OCI-LY1 (cell line): ENCODE results near the gene TMA7B.

Source experiments
- CTCF ChIP-seq: fragments of 200-600 bp; sonication (generic), shearing (Covaris generic); IDR thresholded peaks from 2 replicates; pipeline ENCODE4 v1.5.1; 2017; ENCODE audit warnings: mild to moderate bottlenecking, antibody characterized with exemption, low read length, moderate library complexity, mixed read lengths
- EZH2 ChIP-seq: fragments of 200-600 bp; sonication (generic), shearing (Covaris generic); IDR thresholded peaks from 2 replicates; pipeline ENCODE4 v1.8.0; 2017; ENCODE audit warnings: borderline replicate concordance, mixed run types, mild to moderate bottlenecking, antibody characterized with exemption, low read length, moderate library complexity, mixed read lengths

GRCh38 chr22:39939830-39940229, 20.4 kb upstream of the TMA7B start:
- TF ChIP-seq CTCF (no peak), EZH2 (no peak)
